Gastroesophageal sphincter (tissue), 3 donors: ENCODE data around the gene ARID1A.

Experiments
- POLR2AphosphoS5 ChIP-seq: sonication (generic); formaldehyde crosslinking; IDR thresholded peaks from one replicate; pipeline ENCODE4 v1.6.1; 2017; ENCODE audit warnings: antibody characterized with exemption
- TF ChIP-seq, protein P1 (sequence below), 4 experiments: fragments of 200-600 bp in 2 of 4; fragments of 450-650 bp in 2 of 4; sonication (generic) in 1 of 4; IDR thresholded peaks; one replicate each; pipeline ENCODE4 v1.5.1; 2017 to 2019; ENCODE audit warnings: antibody characterized with exemption in 4 of 4, mild to moderate bottlenecking in 2 of 4, moderate library complexity in 2 of 4

DNA sequence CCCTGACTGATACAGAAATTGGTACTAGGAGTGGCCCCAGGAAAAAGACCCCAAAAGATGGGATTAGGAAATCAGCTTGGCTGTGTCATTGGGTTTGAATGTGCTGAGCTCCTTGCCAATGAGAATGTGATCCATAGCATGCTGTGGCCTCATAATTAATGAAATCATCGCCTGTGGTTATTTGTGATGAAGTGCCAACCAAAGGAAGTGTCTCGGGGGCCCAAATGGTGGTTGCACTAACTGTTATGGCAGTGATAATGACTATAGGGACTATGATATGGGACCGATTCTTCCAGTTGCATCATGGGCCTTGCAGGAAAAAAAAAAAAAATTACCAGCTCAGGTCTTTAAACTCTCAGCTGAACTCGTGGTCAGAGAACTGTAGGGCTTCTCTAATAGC is 115.2 kb downstream of the ARID1A start:
- TF ChIP-seq, protein P1, sequence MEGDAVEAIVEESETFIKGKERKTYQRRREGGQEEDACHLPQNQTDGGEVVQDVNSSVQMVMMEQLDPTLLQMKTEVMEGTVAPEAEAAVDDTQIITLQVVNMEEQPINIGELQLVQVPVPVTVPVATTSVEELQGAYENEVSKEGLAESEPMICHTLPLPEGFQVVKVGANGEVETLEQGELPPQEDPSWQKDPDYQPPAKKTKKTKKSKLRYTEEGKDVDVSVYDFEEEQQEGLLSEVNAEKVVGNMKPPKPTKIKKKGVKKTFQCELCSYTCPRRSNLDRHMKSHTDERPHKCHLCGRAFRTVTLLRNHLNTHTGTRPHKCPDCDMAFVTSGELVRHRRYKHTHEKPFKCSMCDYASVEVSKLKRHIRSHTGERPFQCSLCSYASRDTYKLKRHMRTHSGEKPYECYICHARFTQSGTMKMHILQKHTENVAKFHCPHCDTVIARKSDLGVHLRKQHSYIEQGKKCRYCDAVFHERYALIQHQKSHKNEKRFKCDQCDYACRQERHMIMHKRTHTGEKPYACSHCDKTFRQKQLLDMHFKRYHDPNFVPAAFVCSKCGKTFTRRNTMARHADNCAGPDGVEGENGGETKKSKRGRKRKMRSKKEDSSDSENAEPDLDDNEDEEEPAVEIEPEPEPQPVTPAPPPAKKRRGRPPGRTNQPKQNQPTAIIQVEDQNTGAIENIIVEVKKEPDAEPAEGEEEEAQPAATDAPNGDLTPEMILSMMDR (IDR thresholded peaks at IDR 0.05), result no peak
- TF ChIP-seq POLR2AphosphoS5, result no peak
